Activated CD8-positive, alpha-beta memory T cell treated with anti-CD3 and anti-CD28 coated beads, Interleukin-2, amount 50 U/mL, for 48 hours (primary cell): Measurements from ENCODE around the gene SLC28A3.

ENCODE experiments used
- DNase-seq: peaks from one replicate; pipeline ENCODE4 v3.0.0-alpha.2; 2020

The SLC28A3 gene

GRCh38 chr9:84296146-84296843 lies 44.3 kb downstream of the SLC28A3 start:
- DNase-seq: peak; percentile 70

DNA sequence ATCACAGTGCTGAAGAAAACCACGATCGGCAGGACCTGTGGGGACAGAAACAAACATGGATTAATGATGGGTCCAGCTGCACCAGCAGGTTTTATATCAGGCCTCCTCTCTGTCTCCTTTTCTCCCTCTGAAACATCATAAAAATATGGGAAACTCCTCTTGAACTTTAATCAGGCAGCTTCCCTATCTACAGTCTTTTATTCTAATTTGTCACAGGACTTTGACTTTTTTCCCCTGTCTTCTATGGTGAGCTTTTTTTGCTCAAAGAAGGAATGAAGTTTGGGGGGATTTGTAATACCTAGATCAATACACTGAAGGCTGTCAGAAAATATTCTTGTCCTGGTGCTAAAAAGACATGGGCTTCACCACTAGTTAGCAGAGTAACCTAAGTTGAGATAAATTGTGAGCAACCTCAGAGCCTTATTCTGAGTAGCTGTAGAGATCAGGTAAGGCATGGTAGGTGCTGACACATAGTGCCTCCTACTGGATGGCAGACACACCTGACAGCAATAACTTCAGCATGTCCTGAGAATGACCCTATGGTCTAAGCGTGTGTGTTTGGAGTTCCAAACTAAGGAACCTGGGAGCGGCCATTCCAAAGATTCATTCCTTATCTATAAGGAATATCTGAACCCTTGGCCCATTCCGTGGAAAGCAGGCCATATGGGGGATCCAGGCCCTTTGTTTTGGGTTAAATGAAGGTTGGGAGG lies 46.2 kb downstream of the SLC28A3 start:
- DNase-seq: no peak

- DNase-seq: no peak
Measured at GRCh38 chr9:84293001-84293798, 47.4 kb downstream of the SLC28A3 start.

DNA sequence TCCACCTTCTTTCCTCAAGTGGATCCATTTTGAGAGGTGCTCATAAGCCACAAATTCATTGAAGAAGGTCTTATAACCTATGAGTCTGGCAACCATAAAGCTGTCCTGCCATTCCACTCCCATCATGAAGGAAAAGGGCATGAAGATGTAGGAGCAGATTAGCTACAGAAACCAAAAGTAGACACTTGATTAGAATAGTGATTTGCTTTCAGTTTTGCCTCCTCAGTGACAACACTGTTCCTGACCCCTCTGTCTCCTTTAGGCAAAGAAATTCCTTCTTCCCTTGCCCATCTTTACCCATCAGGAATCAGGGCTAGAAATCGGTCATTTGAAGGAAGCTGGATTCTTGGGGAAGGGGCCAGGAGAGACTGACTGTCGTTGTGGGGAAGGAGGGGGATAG lies 55.2 kb downstream of the SLC28A3 start:
- no peak for DNase-seq

GRCh38 chr9:84283946-84284345 lies 56.6 kb downstream of the SLC28A3 start:
- DNase-seq: no peak

- DNase-seq: no peak
Measured at GRCh38 chr9:84278130-84278529, 62.4 kb downstream of the SLC28A3 start.

- no peak for DNase-seq
Measured at GRCh38 chr9:84277646-84278045, 62.9 kb downstream of the SLC28A3 start.

GRCh38 chr9:84276741-84277140 lies 63.8 kb downstream of the SLC28A3 start:
- DNase-seq: no peak

- no peak for DNase-seq
Measured at GRCh38 chr9:84271921-84272556, 68.5 kb downstream of the SLC28A3 start.

GRCh38 chr9:84271531-84271900 lies 69.0 kb downstream of the SLC28A3 start:
- peak; percentile 76 for DNase-seq

DNA sequence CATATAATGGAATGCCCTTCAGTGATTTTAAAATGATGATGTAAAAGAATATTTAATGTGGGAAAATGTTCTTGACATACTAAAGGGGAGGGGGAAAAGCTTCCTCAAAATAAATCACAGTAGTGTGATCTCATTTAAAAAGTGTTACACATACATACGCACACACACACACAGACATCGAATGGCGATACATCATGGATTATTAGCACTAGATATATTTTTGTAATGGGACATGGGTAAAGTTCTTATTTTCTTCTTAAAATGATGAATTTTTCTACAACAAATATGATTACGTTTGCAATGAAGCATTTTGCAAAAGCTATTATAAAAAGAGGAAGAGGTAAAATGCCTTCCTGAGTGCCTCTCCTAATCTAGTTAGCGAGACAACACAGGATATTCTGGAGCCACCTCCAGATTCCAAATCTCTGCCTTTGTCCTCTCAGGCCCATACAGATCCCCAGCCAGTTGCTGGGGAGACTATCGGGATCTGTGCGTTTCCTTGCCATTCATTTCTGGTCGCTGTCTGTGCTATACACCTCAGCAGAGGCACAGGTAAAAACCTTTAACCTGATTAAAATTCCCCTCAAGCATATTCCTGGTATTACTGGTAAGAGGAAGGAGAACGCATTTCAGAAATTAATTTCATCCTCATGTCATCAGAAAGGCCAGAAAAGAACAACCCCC lies 69.6 kb downstream of the SLC28A3 start:
- DNase-seq: no peak

- DNase-seq: no peak
Measured at GRCh38 chr9:84266087-84266561, 74.4 kb downstream of the SLC28A3 start.

DNA sequence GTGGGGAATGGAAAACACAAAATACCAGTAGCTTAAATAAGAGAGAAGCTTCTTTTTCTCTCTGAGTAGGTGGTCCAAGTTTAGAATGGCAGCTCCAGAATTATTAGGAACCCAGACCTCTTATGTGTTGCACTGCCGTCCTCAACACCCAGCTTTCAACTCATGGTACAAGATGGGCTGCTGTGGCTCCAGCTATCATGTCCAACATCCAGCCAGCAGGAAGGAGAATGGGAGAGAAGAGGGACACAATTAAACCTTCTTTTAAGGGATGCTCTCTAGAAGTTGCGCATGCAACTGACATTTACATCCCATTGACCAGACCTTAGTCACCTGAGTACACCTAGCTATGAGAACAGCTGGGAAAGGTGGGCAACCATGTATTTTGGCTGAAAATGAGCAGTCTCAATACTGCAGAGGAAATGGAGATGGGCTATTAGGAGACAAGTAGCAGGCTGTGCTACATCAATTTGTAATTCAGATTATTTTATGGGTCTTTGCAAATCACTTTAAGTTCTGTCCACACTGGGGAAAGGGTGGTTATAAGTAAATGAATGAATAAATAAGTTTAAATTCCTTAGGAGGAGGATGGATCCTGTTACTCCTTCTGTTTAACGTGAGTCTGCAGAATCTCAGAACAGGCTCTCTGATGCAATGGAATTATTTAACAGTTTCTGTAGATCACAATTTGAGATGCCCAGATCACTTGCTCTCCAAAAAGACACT lies 76.1 kb downstream of the SLC28A3 start:
- no peak for DNase-seq

DNA sequence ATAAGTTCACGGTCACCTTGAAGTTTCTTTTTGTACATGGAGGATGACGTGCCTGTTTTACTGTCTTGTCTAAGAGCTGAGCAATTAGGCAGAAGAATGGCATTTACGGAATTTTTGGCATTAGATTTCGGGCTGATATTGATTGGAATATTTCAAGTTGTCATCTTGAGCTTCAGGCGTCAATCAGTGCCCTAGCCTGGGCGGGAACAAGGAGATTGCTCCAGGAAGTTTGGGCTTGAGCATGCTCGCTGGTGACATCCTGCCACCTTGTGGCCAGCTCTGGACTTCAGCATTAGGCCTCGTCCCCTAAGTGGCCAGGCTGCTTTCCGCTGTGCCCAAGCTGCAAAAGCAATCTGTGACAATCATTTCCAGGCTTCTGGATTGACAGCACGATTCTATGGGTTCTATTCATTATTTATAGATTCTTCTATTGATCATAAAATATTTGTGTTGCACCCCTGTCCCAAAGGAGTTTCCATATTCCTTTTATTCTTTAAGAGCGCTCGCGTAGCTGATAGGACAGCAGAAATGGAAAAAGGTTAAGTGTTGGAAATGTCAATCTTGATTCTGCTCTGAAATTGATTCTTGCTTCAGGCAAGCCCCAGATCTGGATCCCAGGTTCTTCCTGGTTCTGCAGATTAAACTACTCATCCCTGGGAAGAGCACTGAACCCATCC lies 79.3 kb downstream of the SLC28A3 start:
- peak; percentile 70 for DNase-seq

- DNase-seq: no peak
Measured at GRCh38 chr9:84258371-84258770, 82.2 kb downstream of the SLC28A3 start.

- no peak for DNase-seq
Measured at GRCh38 chr9:84255696-84256095, 84.9 kb downstream of the SLC28A3 start.

DNA sequence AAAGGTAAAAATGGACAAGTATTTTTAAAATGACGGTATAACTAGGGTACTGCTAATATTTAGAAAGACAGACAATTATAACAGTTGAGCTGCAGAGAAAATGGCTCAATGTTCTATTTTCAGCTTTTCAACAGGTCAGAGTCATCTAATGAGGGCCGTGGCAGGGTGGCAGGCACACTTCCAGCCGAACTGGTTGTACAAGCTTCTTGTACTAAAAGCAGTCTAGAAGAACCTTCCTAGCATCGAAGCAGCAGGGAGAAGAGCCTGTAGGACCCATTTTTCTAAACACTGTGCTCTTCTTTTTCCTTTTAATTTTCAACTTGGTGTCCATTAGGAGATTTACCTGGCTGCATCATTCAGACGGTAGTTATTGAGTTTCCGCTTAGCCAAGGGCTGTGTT lies 85.6 kb downstream of the SLC28A3 start:
- DNase-seq: no peak

GRCh38 chr9:84251921-84252320 lies 88.6 kb downstream of the SLC28A3 start:
- DNase-seq: no peak

- DNase-seq: no peak
Measured at GRCh38 chr9:84241817-84242373, 98.7 kb downstream of the SLC28A3 start.

DNA sequence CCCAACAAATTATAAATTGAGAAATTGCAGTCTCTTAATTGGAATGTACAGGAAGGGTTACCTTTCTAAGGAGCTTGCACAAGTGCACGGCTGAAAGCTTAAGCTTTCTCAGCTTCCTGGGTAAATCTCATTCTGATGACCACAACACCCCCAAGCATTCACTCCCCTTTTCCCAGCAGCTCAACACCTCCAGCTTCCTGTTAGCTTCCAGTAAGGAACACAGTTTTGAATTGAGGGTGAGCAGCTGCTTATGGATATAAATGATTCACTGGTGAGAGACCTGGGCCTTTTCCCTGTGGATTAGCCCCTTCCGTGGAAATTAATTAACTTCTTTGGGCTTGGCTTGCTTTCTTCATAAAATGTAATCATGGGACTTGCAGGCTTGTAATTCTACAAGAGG lies 101.2 kb downstream of the SLC28A3 start:
- DNase-seq: no peak

- no peak for DNase-seq
Measured at GRCh38 chr9:84238652-84239051, 101.9 kb downstream of the SLC28A3 start.
